Natural killer cell (primary cell): Measurements from ENCODE around the gene KICS2. TPM values are rescaled to one million over a fixed set of nuclear protein-coding genes. Genes with fewer than 3 reads are reported as not detected.

Experiments
- ATAC-seq, 3 donors: fragments of 150-1000 bp in 2 of 3; fragments of 200-7000 bp in 1 of 3; cut with Tn5 transposase; 1 replicate in 1 of 3; 2 replicates in 2 of 3; pipeline ENCODE4 v1.10.0; 2021; ENCODE audit warnings: mild to moderate bottlenecking in 2 of 3, moderate library complexity in 2 of 3
- DNase-seq, 2 donors: peaks; one replicate each; pipeline versions ENCODE4 v3.0.0 to v3.0.0-alpha.2; 2013 to 2021; ENCODE audit warnings: mixed read lengths in 1 of 2
- H3K27ac ChIP-seq: one replicate; pipeline ENCODE4 v1.5.1; 2013; ENCODE audit warnings: mild to moderate bottlenecking, low read length
- H3K27me3 ChIP-seq: one replicate; pipeline ENCODE4 v1.6.1; 2013; ENCODE audit warnings: low read length; ENCODE audit not compliant: control insufficient read depth, insufficient read depth
- H3K36me3 ChIP-seq: one replicate; pipeline ENCODE4 v1.6.1; 2013; ENCODE audit warnings: low read length; ENCODE audit not compliant: control insufficient read depth, insufficient read depth
- H3K4me1 ChIP-seq: one replicate; pipeline ENCODE4 v1.6.1; 2013; ENCODE audit warnings: low read length; ENCODE audit not compliant: control insufficient read depth, insufficient read depth
- H3K4me3 ChIP-seq: one replicate; pipeline ENCODE4 v1.5.1; 2013; ENCODE audit warnings: low read length
- H3K9me3 ChIP-seq: one replicate; pipeline ENCODE4 v1.6.1; 2013; ENCODE audit warnings: low read length; ENCODE audit not compliant: control insufficient read depth, insufficient read depth
- H3K27ac Mint-ChIP-seq, 2 donors: one replicate each; pipeline ENCODE4 v1.8.0; 2022; ENCODE audit warnings: mild to moderate bottlenecking in 2 of 2, mixed read lengths in 2 of 2, moderate library complexity in 1 of 2
- H3K27me3 Mint-ChIP-seq, 2 donors: one replicate each; pipeline ENCODE4 v1.8.0; 2022; ENCODE audit warnings: low read depth in 2 of 2, mixed read lengths in 2 of 2
- H3K36me3 Mint-ChIP-seq: one replicate; pipeline ENCODE4 v1.8.0; 2022; ENCODE audit warnings: mixed read lengths
- H3K4me1 Mint-ChIP-seq, 2 donors: one replicate each; pipeline ENCODE4 v1.8.0; 2022; ENCODE audit warnings: mixed read lengths in 2 of 2
- H3K4me3 Mint-ChIP-seq: one replicate; pipeline ENCODE4 v1.8.0; 2022; ENCODE audit warnings: mild to moderate bottlenecking, moderate library complexity, mixed read lengths
- H3K9me3 Mint-ChIP-seq, 2 donors: one replicate each; pipeline ENCODE4 v1.8.0; 2022; ENCODE audit warnings: mixed read lengths in 2 of 2
- WGBS: methylation state at CpG from one replicate; pipeline ENCODE4 v1.1.7; 2013; ENCODE audit warnings: missing lambda C conversion rate; ENCODE audit not compliant: insufficient coverage; 5-methylcytosine and 5-hydroxymethylcytosine counted together
- intact Hi-C: fragments of 100-400 bp; cut with micrococcal nuclease; formaldehyde crosslinking; loops from one replicate; pipeline ENCODE4 v1.14.2; 2022
- total RNA-seq, 4 donors: library from RNA; stranded (reverse); fragments of 120-200 nt in 1 of 4; gene quantifications; one replicate each; pipeline versions ENCODE4 v1.2.3 to v1.2.4, GENCODE V29; 2013 to 2022
- TF ChIP-seq, protein P1 (sequence below): fragments of 200-600 bp; IDR thresholded peaks from one replicate; pipeline ENCODE4 v1.8.0; 2022; ENCODE audit warnings: antibody characterized with exemption

Gene KICS2
- total RNA-seq, 3 donors from 2014 or later (not counting 1 experiment from before 2014, with no cell fraction given): 14.7 to 19.5 (median 15.6) TPM

GRCh38 chr12:64194333-64195149 lies 27.6 kb downstream of the KICS2 start:
- no peak overlapping the region for H3K27ac ChIP-seq
- no peaks in the 10 kb centered on the region for H3K4me1 Mint-ChIP-seq
- 93% methylated on average over 6 of the region's 7 CpGs for WGBS
- no peak overlapping the region for H3K4me3 ChIP-seq
- DNase-seq (no peak), ATAC-seq (no peak)
- H3K27me3 Mint-ChIP-seq: no peaks in the 10 kb centered on the region
- H3K4me3 Mint-ChIP-seq: no peak overlapping the region
- H3K36me3 ChIP-seq: peaks cover 10% of the 10 kb centered on the region
- no peaks in the 10 kb centered on the region for H3K4me1 ChIP-seq
- intact Hi-C loops: no loop called here
- H3K27ac Mint-ChIP-seq: no peak overlapping the region
- H3K27me3 ChIP-seq: no peaks in the 10 kb centered on the region
- peaks cover 8% of the 10 kb centered on the region for H3K36me3 Mint-ChIP-seq
- TF ChIP-seq, protein P1, sequence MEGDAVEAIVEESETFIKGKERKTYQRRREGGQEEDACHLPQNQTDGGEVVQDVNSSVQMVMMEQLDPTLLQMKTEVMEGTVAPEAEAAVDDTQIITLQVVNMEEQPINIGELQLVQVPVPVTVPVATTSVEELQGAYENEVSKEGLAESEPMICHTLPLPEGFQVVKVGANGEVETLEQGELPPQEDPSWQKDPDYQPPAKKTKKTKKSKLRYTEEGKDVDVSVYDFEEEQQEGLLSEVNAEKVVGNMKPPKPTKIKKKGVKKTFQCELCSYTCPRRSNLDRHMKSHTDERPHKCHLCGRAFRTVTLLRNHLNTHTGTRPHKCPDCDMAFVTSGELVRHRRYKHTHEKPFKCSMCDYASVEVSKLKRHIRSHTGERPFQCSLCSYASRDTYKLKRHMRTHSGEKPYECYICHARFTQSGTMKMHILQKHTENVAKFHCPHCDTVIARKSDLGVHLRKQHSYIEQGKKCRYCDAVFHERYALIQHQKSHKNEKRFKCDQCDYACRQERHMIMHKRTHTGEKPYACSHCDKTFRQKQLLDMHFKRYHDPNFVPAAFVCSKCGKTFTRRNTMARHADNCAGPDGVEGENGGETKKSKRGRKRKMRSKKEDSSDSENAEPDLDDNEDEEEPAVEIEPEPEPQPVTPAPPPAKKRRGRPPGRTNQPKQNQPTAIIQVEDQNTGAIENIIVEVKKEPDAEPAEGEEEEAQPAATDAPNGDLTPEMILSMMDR: no peak
- H3K9me3 ChIP-seq: no peaks in the 10 kb centered on the region
- H3K9me3 Mint-ChIP-seq: no peaks in the 10 kb centered on the region

DNA sequence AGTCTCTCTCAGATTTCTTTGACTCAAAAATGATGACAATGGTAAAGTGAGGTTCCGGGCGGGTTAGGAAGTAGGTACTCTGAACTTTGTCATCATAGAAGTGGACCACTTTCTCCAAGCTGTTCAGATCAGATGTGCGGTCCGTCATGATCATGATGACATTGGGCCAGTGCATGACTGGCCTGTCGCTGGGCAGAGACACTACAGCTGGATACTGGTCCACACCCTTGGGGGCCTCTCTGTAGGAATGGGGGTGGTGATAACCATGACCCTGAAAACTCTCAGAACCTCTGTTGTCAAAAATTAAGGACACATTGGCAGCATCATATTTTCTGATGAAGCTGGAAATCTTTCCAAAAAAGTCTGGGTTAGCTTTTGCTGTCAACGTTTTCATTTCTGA lies 28.2 kb downstream of the KICS2 start:
- no peak overlapping the region for H3K4me3 Mint-ChIP-seq
- ATAC-seq (no peak), DNase-seq (no peak)
- no peaks in the 10 kb centered on the region for H3K4me1 Mint-ChIP-seq
- Histone ChIP-seq H3K9me3 (no peaks in the 10 kb centered on the region), H3K4me3 (no peak overlapping the region), H3K27ac (no peak overlapping the region), H3K27me3 (no peaks in the 10 kb centered on the region), H3K4me1 (no peaks in the 10 kb centered on the region), H3K36me3 (peaks cover 10% of the 10 kb centered on the region)
- no peaks in the 10 kb centered on the region for H3K9me3 Mint-ChIP-seq
- no peaks in the 10 kb centered on the region for H3K27me3 Mint-ChIP-seq
- H3K27ac Mint-ChIP-seq: no peak overlapping the region
- WGBS: 92% methylated on average over 6 of the region's 6 CpGs
- H3K36me3 Mint-ChIP-seq: peaks cover 8% of the 10 kb centered on the region
- intact Hi-C loops: no loop called here
- TF ChIP-seq, protein P1: no peak

GRCh38 chr12:64192644-64193444 lies 29.3 kb downstream of the KICS2 start:
- intact Hi-C loops: no loop called here
- no peak for DNase-seq
- TF ChIP-seq, protein P1: no peak

More at GRCh38 chr12:64192644-64193444, 29.3 kb downstream of the KICS2 start:
- Histone ChIP-seq H3K9me3 (no peaks in the 10 kb centered on the region), H3K36me3 (peaks cover 10% of the 10 kb centered on the region), H3K4me1 (no peaks in the 10 kb centered on the region), H3K4me3 (no peak overlapping the region), H3K27me3 (no peaks in the 10 kb centered on the region), H3K27ac (no peak overlapping the region)
- Mint-ChIP-seq H3K4me3 (no peak overlapping the region), H3K36me3 (peaks cover 8% of the 10 kb centered on the region), H3K9me3 (no peaks in the 10 kb centered on the region), H3K27me3 (no peaks in the 10 kb centered on the region), H3K4me1 (no peaks in the 10 kb centered on the region), H3K27ac (no peak overlapping the region)
- no peak for ATAC-seq
- 81% methylated on average over 7 of the region's 7 CpGs for WGBS
